K562 (cell line): ENCODE data around the gene FAM20C. TPM values are rescaled to one million over a fixed set of nuclear protein-coding genes. Genes with fewer than 3 reads are reported as not detected.

Experiments used
- ATAC-seq: fragments of 200-7000 bp; cut with Tn5 transposase; 3 replicates; pipeline ENCODE4 v1.9.1; 2020; ENCODE audit warnings: moderate library complexity
- BruUV-seq: library from RNA; stranded (reverse); fragments of 400-500 nt; replicated peaks from 2 replicates; lab custom pipeline; 2021; lab: Mats Ljungman, UMichigan
- CTCF ChIA-PET: fragments of 300-600 bp; formaldehyde crosslinking; extraction: SDS; loops from one replicate; lab custom pipeline; 2021; ENCODE audit warnings: low intra/inter-chr PET ratio; lab: Yijun Ruan, JAX
- POLR2A ChIA-PET: fragments of 300-600, 350-650 bp; sonication (Branson Sonifier 250); formaldehyde crosslinking; extraction: SDS; loops from one replicate; lab custom pipeline; 2021; ENCODE audit warnings: antibody characterized with exemption, inconsistent platforms; lab: Yijun Ruan, JAX
- DNase-seq, 4 experiments: peaks; one replicate each; pipeline versions ENCODE4 v3.0.0 to v3.0.0-alpha.2; 2011 to 2018; ENCODE audit warnings: low spot score in 3 of 4, mixed read lengths in 3 of 4; ENCODE audit errors: extremely low read depth in 1 of 4
- FAIRE-seq: peaks from 2 replicates; lab custom pipeline; 2011; peaks lifted over from hg19 to GRCh38; lab: Jason Lieb, UNC
- H2AFZ ChIP-seq: 2 replicates; pipeline ENCODE4 v1.6.0; 2011; ENCODE audit warnings: low read depth, low read length, control low read depth, inconsistent platforms
- H3K27ac ChIP-seq: fragments of 200-600 bp; 3 replicates; pipeline ENCODE4 v1.8.0; 2011; ENCODE audit warnings: low read depth, mild to moderate bottlenecking, control low read depth, inconsistent platforms, low read length, moderate library complexity, mixed read lengths; ENCODE audit errors: extremely low read depth
- H3K27me3 ChIP-seq, 2 experiments: fragments of 300-600 bp in 1 of 2; 2 replicates in 1 of 2; 3 replicates in 1 of 2; pipeline versions ENCODE4 v1.6.0 to v1.8.0; 2011; ENCODE audit warnings: inconsistent platforms in 2 of 2, low read length in 2 of 2, mild to moderate bottlenecking in 1 of 2, mixed read lengths in 1 of 2, moderate library complexity in 1 of 2; ENCODE audit not compliant: control insufficient read depth in 2 of 2, insufficient read depth in 2 of 2
- H3K36me3 ChIP-seq: fragments of 300-600 bp; 3 replicates; pipeline ENCODE4 v1.8.0; 2011; ENCODE audit warnings: mild to moderate bottlenecking, low read length, inconsistent platforms; ENCODE audit not compliant: control insufficient read depth, insufficient read depth
- H3K4me1 ChIP-seq, 2 experiments: fragments of 200-600 bp in 1 of 2; replicated peaks in 1 of 2; 2 replicates in 1 of 2; 3 replicates in 1 of 2; pipeline versions ENCODE4 v1.5.1 to v1.8.0; 2011; ENCODE audit warnings: inconsistent platforms in 2 of 2, low read length in 2 of 2, mild to moderate bottlenecking in 1 of 2, mixed read lengths in 1 of 2, moderate library complexity in 1 of 2; ENCODE audit not compliant: control insufficient read depth in 2 of 2, insufficient read depth in 2 of 2
- H3K4me2 ChIP-seq: 2 replicates; pipeline ENCODE4 v1.6.1; 2011; ENCODE audit warnings: low read length, control low read depth, inconsistent platforms, mixed read lengths; ENCODE audit not compliant: insufficient read depth
- H3K4me3 ChIP-seq: fragments of 200-600 bp; sonication (generic), shearing (Covaris generic); 2 replicates; pipeline ENCODE4 v1.5.1; 2016; ENCODE audit warnings: control low read depth, inconsistent platforms
- H3K79me2 ChIP-seq: fragments of 200-600 bp; 3 replicates; pipeline ENCODE4 v1.8.0; 2011; ENCODE audit warnings: low read length, inconsistent platforms; ENCODE audit not compliant: control insufficient read depth, insufficient read depth
- H3K9ac ChIP-seq, 2 experiments: 2 replicates each; pipeline versions ENCODE4 v1.6.0 to v1.6.1; 2011; ENCODE audit warnings: low read depth in 2 of 2, low read length in 2 of 2, control low read depth in 1 of 2, inconsistent platforms in 1 of 2, mild to moderate bottlenecking in 1 of 2, mixed read lengths in 1 of 2; ENCODE audit not compliant: insufficient read depth in 1 of 2
- H3K9me1 ChIP-seq: one replicate; pipeline ENCODE4 v1.6.0; 2011; ENCODE audit warnings: inconsistent platforms, mild to moderate bottlenecking, low read length, moderate library complexity; ENCODE audit not compliant: control insufficient read depth, insufficient read depth
- H3K9me3 ChIP-seq: replicated peaks from 2 replicates; pipeline ENCODE4 v1.5.1; 2011; ENCODE audit warnings: low read depth, low read length, inconsistent platforms; ENCODE audit not compliant: control insufficient read depth, insufficient read depth
- H4K20me1 ChIP-seq: replicated peaks from 2 replicates; pipeline ENCODE4 v1.6.1; 2011; ENCODE audit warnings: low read length, inconsistent platforms, mixed read lengths; ENCODE audit not compliant: control insufficient read depth, insufficient read depth
- BCOR ChIP-seq: fragments of 450-650 bp; IDR thresholded peaks from 2 replicates; pipeline ENCODE4 v1.6.1; 2016
- HLTF ChIP-seq: fragments of 450-650 bp; IDR thresholded peaks from 2 replicates; pipeline ENCODE4 v1.6.1; 2016
- KDM1A ChIP-seq, 2 experiments: fragments of 450-650 bp; IDR thresholded peaks; 2 replicates each; pipeline ENCODE4 v1.6.1; 2016; ENCODE audit warnings: mild to moderate bottlenecking in 2 of 2
- MIER1 ChIP-seq: fragments of 450-650 bp; IDR thresholded peaks from 2 replicates; pipeline ENCODE4 v1.6.1; 2016; ENCODE audit warnings: antibody characterized with exemption, mild to moderate bottlenecking, low read depth
- RBM25 ChIP-seq: fragments of 200-400 bp; formaldehyde crosslinking; IDR thresholded peaks from 2 replicates; pipeline ENCODE4 v1.6.1; 2018; ENCODE audit warnings: low read length, low read depth, moderate library complexity; ENCODE audit not compliant: severe bottlenecking
- SMAD3 ChIP-seq: fragments of 450-650 bp; formaldehyde crosslinking; conservative IDR thresholded peaks from 2 replicates; pipeline ENCODE4 v1.4.0; 2020; ENCODE audit warnings: mild to moderate bottlenecking
- SUPT5H ChIP-seq: fragments of 450-650 bp; IDR thresholded peaks from 2 replicates; pipeline ENCODE4 v1.6.1; 2016
- ZNF146 ChIP-seq: IDR thresholded peaks from one replicate; pipeline ENCODE4 v1.6.1; 2018; ENCODE audit warnings: missing compliant biosample characterization; ENCODE audit not compliant: unreplicated experiment
- ZNF778 ChIP-seq: fragments of 450-650 bp; formaldehyde crosslinking; IDR thresholded peaks from 2 replicates; pipeline ENCODE4 v1.4.0; 2020; ENCODE audit warnings: mild to moderate bottlenecking, moderate library complexity
- WGBS: fragments of 100-300 bp; shearing (Covaris generic); methylation state at CpG from one replicate; pipeline ENCODE4 v1.1.6; 2016; ENCODE audit warnings: low coverage, mixed read lengths; ENCODE audit not compliant: insufficient coverage; ENCODE audit errors: missing lambda C conversion rate; 5-methylcytosine and 5-hydroxymethylcytosine counted together
- in situ Hi-C: fragments of 300-500 bp; cut with MboI; formaldehyde crosslinking; loops from 4 replicates; pipeline ENCODE4 v1.15.0; 2018; ENCODE audit warnings: inconsistent platforms, mixed read lengths
- intact Hi-C: fragments of 100-400 bp; cut with micrococcal nuclease; formaldehyde crosslinking; loops from 2 replicates; pipeline ENCODE4 v1.14.2; 2022
- polyA plus RNA-seq, 8 experiments: library from polyadenylated mRNA; depleted of rRNA in 4 of 8; stranded (reverse) in 5 of 8; unstranded in 3 of 8; fragments of >200 nt; fragmentation: Nextera tagmentation in 2 of 8; fragmentation: Illumina TruSeq in 1 of 8; extraction: Ambion mirVana in 2 of 8; extraction: Trizol in 1 of 8; gene quantifications; 2 replicates each; pipeline versions ENCODE4 v1.2.1 to v1.2.3, GENCODE V29; 2011 to 2014; ENCODE audit warnings: inconsistent platforms in 1 of 8, missing spikeins in 1 of 8
- total RNA-seq, 7 experiments: library from RNA; depleted of rRNA in 6 of 7; stranded (reverse); fragments of >200 nt in 6 of 7; fragmentation: Illumina TruSeq in 2 of 7; extraction: Trizol in 2 of 7; gene quantifications; 2 replicates each; pipeline versions ENCODE4 v1.2.1 to v1.2.3, GENCODE V29; 2011 to 2021; ENCODE audit warnings: low replicate concordance in 1 of 7
- TF ChIP-seq, protein P1 (sequence below): sonication (generic); formaldehyde crosslinking; IDR thresholded peaks from 2 replicates; pipeline ENCODE4 v1.8.0; 2022; ENCODE audit warnings: mild to moderate bottlenecking, low read depth, missing genetic modification reagents

Gene FAM20C
- total and polyA plus RNA-seq, 9 of the 15 experiments (the other 6 are each of a cell fraction or from before 2014, with no cell fraction given): 0.09 TPM; not detected in 8

DNA sequence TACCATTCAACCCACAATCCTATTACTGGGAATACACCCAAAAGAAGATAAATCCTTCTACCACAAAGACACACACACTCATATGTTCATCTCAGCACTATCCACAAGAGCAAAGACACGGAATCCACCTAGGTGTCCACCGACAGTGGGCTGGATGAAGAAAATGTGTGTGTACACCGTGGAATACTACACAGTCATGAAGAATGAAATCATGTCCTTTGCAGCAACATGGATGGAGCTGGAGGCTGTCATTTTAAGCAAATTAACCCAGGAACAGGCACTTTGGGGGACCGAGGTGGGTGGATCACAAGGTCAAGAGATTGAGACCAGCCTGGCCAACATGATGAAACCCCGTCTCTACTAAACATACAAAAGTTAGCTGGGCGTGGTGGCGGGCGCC, 89.3 kb downstream of the FAM20C start:
- intact Hi-C loops: no loop called here
- Histone ChIP-seq H3K27ac (no peak overlapping the region), H3K9me1 (no peaks in the 10 kb centered on the region), H2AFZ (no peak overlapping the region), H3K4me2 (no peak overlapping the region), H3K79me2 (no peaks in the 10 kb centered on the region), H4K20me1 (no peaks in the 10 kb centered on the region), H3K9me3 (no peaks in the 10 kb centered on the region; the same call in 1 of the 2 replicates), H3K4me3 (no peak overlapping the region), H3K4me1 (peaks cover 0 to 5% of the 10 kb centered on the region in 2 experiments; a peak in 1 of 5 replicates), H3K36me3 (no peaks in the 10 kb centered on the region), H3K27me3 (peaks cover 32 to 47% of the 10 kb centered on the region in 2 experiments), H3K9ac (no peak overlapping the region)
- no peak for DNase-seq
- 9% methylated on average over 8 of the region's 8 CpGs for WGBS
- no peak for ATAC-seq
- ChIA-PET POLR2A (interaction anchor here (0.6 kb wide), 1 partner anchor 16 kb away, joined by 3 read pairs; no protein-coding TSS in a partner anchor), CTCF (no interaction called here)
- no peak for TF ChIP-seq ZNF778 (CRISPR knock-in tag)
- peak in 1 of 2 experiments; percentile 8; a peak in 1 of 4 replicates for TF ChIP-seq KDM1A (IDR thresholded peaks at IDR 0.05)
- TF ChIP-seq MIER1: no peak
- TF ChIP-seq SMAD3 (CRISPR knock-in tag): no peak
- peak; percentile 39; the same call in 1 of the 2 replicates for TF ChIP-seq BCOR
- peak; percentile 83 for TF ChIP-seq ZNF146 (CRISPR knock-in tag)
- no peak for TF ChIP-seq HLTF
- TF ChIP-seq SUPT5H: no peak
- TF ChIP-seq RBM25: peak; percentile 20
- TF ChIP-seq, protein P1, sequence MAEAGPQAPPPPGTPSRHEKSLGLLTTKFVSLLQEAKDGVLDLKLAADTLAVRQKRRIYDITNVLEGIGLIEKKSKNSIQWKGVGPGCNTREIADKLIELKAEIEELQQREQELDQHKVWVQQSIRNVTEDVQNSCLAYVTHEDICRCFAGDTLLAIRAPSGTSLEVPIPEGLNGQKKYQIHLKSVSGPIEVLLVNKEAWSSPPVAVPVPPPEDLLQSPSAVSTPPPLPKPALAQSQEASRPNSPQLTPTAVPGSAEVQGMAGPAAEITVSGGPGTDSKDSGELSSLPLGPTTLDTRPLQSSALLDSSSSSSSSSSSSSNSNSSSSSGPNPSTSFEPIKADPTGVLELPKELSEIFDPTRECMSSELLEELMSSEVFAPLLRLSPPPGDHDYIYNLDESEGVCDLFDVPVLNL (CRISPR knock-in tag): no peak
- in situ Hi-C loops: no loop called here
- no TSS peak for BruUV-seq
- FAIRE-seq: no peak
